ENCODE data around the gene ASIC1. TPM values are rescaled to one million over a fixed set of nuclear protein-coding genes. Genes with fewer than 3 reads are reported as not detected.

The ASIC1 gene
- total and polyA plus RNA-seq, 7 donors = 0.20 to 0.82 (median 0.32) TPM

DNA sequence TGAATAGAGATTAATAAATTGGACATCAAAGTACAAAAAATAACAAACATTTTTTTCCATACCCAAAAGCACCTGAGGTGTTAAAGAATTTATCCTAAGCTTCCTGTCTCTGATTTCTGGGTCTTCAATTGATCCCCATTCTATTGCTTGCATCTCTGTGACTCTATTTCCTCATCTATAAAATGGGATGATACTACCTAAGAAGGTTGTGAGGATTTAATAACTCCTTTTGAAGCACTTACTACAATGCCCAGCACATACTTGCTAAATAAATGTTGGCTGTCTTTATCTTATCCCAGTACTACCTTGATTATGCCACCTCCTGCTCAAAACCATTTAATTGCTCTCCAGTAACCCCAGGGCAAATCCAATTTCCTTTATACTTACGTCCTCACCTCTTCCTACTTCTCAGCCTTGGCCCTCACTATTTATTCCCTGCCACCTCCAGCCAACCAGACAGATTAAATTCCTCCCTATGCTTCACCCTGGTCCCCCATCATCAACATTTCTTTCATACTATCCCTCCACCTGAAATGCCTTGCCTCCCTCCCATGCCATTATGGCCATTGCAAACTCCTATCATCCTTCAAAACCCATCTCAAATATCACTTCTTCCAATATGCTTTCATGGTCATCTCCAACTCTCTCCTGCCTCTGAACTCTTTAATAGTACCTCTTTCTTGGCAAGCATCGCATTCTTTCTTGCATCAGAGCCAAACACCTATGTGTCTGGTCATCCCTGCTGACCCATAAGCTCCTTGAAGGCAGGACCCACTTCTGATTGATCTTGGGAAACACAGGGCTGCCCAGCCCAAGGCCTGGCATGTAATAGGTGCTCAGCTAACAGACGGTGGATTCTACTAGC lies 7.9 kb upstream of the ASIC1 start:
- no peak overlapping the region for H3K27ac ChIP-seq
- H3K36me3 ChIP-seq (ENCODE audit: insufficient read depth in 1 of 2, low read depth in 1 of 2) = no peaks in the 10 kb centered on the region
- no peaks in the 10 kb centered on the region for H3K4me1 ChIP-seq
- H3K4me3 ChIP-seq = no peak overlapping the region
- H3K27me3 ChIP-seq (ENCODE audit: insufficient read depth in 3 of 3, low read length in 2 of 3) = peaks cover 0 to 36% (median 2%) of the 10 kb centered on the region in 3 donors
- H3K9me3 ChIP-seq = no peaks in the 10 kb centered on the region
- intact Hi-C loops (cut with DNase I) = no loop called here
- WGBS, 3 donors = 80 to 95% (median 85%) methylated on average over 3 of the region's 3 CpGs
- no peak for TF ChIP-seq CTCF (IDR thresholded peaks at IDR 0.05)
- no peak for ATAC-seq
- no peak for DNase-seq

GRCh38 chr12:50050119-50050385 lies 7.3 kb upstream of the ASIC1 start:
- no peak for TF ChIP-seq CTCF (IDR thresholded peaks at IDR 0.05)
- 63 to 68% (median 65%) methylated on average over 3 of the region's 3 CpGs for WGBS, 3 donors
- Histone ChIP-seq H3K36me3 (ENCODE audit: insufficient read depth in 1 of 2, low read depth in 1 of 2) (no peaks in the 10 kb centered on the region), H3K27ac (no peak overlapping the region), H3K9me3 (no peaks in the 10 kb centered on the region), H3K4me1 (no peaks in the 10 kb centered on the region), H3K4me3 (no peak overlapping the region), H3K27me3 (ENCODE audit: insufficient read depth in 3 of 3, low read length in 2 of 3) (peaks cover 0 to 36% (median 2%) of the 10 kb centered on the region in 3 donors)
- ATAC-seq (peak in 1 of 4 donors; percentile 26), DNase-seq (no peak)
- intact Hi-C loops (cut with DNase I) = no loop called here

DNA sequence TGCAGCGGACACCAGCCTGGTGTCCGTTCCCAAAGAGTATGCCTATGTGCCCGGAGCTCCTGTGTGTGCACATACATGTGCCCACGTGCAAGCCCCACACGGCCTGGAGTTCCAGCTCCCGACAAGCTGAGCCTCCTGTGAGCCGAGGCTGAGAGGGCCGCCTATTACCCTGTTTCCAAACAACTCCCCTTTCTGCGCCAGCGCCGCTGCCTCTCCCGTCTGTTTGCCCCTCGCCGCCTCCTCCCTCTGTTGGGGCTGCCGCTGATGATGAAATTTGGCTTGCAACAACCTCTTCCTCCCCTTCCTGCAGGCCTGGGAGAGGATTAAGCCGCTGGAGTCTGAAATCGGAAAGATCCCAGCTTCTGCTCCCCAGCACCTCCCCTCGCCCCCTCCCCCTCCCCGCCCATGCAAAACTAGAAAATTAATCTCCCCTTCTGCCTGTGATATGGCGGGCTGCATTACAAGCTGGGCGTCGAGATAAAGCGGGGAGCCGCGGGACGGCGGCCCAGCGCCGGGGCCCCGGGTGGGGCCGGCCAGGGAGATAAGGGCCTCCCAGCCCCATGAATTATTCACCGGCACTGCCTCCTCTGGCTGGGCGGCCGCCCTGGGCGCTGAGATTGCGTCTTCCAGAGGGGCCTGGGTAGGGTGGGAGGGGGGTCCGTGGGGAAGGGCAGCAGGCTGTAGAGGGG lies 6.8 kb upstream of the ASIC1 start:
- TF ChIP-seq CTCF (IDR thresholded peaks at IDR 0.05) = no peak
- 11 to 20% (median 12%) methylated on average over 30 to 37 of the region's 37 CpGs for WGBS, 3 donors
- Histone ChIP-seq H3K4me1 (no peaks in the 10 kb centered on the region), H3K27ac (no peak overlapping the region), H3K27me3 (ENCODE audit: insufficient read depth in 3 of 3, low read length in 2 of 3) (peaks cover 0 to 36% (median 2%) of the 10 kb centered on the region in 3 donors), H3K4me3 (peak overlapping the region; percentile 37), H3K9me3 (no peaks in the 10 kb centered on the region), H3K36me3 (ENCODE audit: insufficient read depth in 1 of 2, low read depth in 1 of 2) (no peaks in the 10 kb centered on the region)
- peak in 3 of 4 donors; percentile 50 to 80 (median 54) for ATAC-seq
- DNase-seq = peak; percentile 79 to 85
- intact Hi-C loops (cut with DNase I) = no loop called here

GRCh38 chr12:50051101-50051806 lies 6.1 kb upstream of the ASIC1 start:
- Histone ChIP-seq H3K4me1 (no peaks in the 10 kb centered on the region), H3K36me3 (ENCODE audit: insufficient read depth in 1 of 2, low read depth in 1 of 2) (no peaks in the 10 kb centered on the region), H3K9me3 (no peaks in the 10 kb centered on the region), H3K27me3 (ENCODE audit: insufficient read depth in 3 of 3, low read length in 2 of 3) (peaks cover 0 to 41% (median 2%) of the 10 kb centered on the region in 3 donors), H3K27ac (no peak overlapping the region), H3K4me3 (no peak overlapping the region)
- 79 to 82% (median 80%) methylated on average over 14 of the region's 14 CpGs for WGBS, 3 donors
- intact Hi-C loops (cut with DNase I) = no loop called here
- DNase-seq = no peak
- ATAC-seq = no peak
- TF ChIP-seq CTCF (IDR thresholded peaks at IDR 0.05) = no peak
